Measurements from ENCODE around the gene ANGPTL7. TPM values are rescaled to one million over a fixed set of nuclear protein-coding genes. Genes with fewer than 3 reads are reported as not detected.

Gene ANGPTL7
- total and polyA plus RNA-seq, 2 of the 8 experiments (the other 6 are each of a cell fraction or from before 2014, with no cell fraction given), result not detected

GRCh38 chr1:11158291-11158690 is 30.9 kb upstream of the ANGPTL7 start:
- H3K56ac ChIP-seq (replicated peaks; ENCODE audit: insufficient read length, low read depth, low read length), result no peak overlapping the region
- no peak overlapping the region for H4K91ac ChIP-seq (replicated peaks; ENCODE audit: insufficient read length, low read length)
- no peak overlapping the region for H3K4me3 ChIP-seq (ENCODE audit: extremely low read depth in 1 of 4, insufficient read depth in 2 of 4, low read depth in 3 of 4, low read length in 4 of 4)
- DNase-seq (ENCODE audit: low read depth in 1 of 2, low spot score in 2 of 2), result no peak
- H3K23me2 ChIP-seq (ENCODE audit: low read depth, low read length), result no peaks in the 10 kb centered on the region
- H3K79me2 ChIP-seq (ENCODE audit: control insufficient read depth in 1 of 2, insufficient read depth in 2 of 2, low read length in 2 of 2), result no peaks in the 10 kb centered on the region
- H3K23ac ChIP-seq (ENCODE audit: insufficient read length), result no peak overlapping the region
- no peak overlapping the region for H2AK5ac ChIP-seq (ENCODE audit: low read depth, low read length)
- no peak overlapping the region for H3K4me2 ChIP-seq (ENCODE audit: insufficient read depth in 1 of 2, low read depth in 2 of 2, low read length in 2 of 2)
- H3K14ac ChIP-seq (ENCODE audit: insufficient read length), result no peak overlapping the region
- H3K9me3 ChIP-seq (ENCODE audit: insufficient read depth in 2 of 2, low read depth in 1 of 2, low read length in 1 of 2), result no peaks in the 10 kb centered on the region
- H3K27me3 ChIP-seq (replicated peaks in 1 of 4; ENCODE audit: control insufficient read depth in 3 of 4, extremely low read depth in 1 of 4, insufficient read depth in 3 of 4, low read length in 3 of 4), result no peaks in the 10 kb centered on the region
- peaks cover 2 to 16% (median 7%) of the 10 kb centered on the region in 4 experiments; a peak in 6 of 8 replicates for H3K36me3 ChIP-seq (ENCODE audit: control insufficient read depth in 2 of 4, insufficient read depth in 4 of 4, low read length in 3 of 4)
- H2BK5ac ChIP-seq (ENCODE audit: low read depth, low read length), result no peak overlapping the region
- no peak for FAIRE-seq
- H2BK120ac ChIP-seq (replicated peaks; ENCODE audit: low read depth, low read length), result no peak overlapping the region
- no peak overlapping the region for H4K8ac ChIP-seq (ENCODE audit: extremely low read depth, insufficient read depth, low read length)
- H3K4me1 ChIP-seq (replicated peaks in 1 of 4; ENCODE audit: control insufficient read depth in 3 of 4, insufficient read depth in 4 of 4, low read length in 3 of 4), result no peaks in the 10 kb centered on the region
- H2AFZ ChIP-seq (ENCODE audit: low read length), result no peak overlapping the region
- 0 out of 2 replicates have a peak, but pooled peaks cover 4% of the 10 kb centered on the region for H3K79me1 ChIP-seq (ENCODE audit: low read depth, low read length)
- H2BK15ac ChIP-seq (ENCODE audit: low read length), result no peak overlapping the region
- 94% methylated on average over 3 of the region's 3 CpGs; no CpG with 5 or more reads in 1 of the 2 experiments for WGBS, 2 experiments (ENCODE audit: extremely low coverage in 1 of 2, insufficient coverage in 1 of 2, insufficient read length in 1 of 2, insufficient replicate concordance in 2 of 2, low coverage in 1 of 2, low lambda C conversion rate in 2 of 2, missing lambda C conversion rate in 1 of 2)
- H2BK12ac ChIP-seq (ENCODE audit: low read depth, low read length), result no peak overlapping the region
- CTCF ChIA-PET (ENCODE audit: partially characterized antibody), result interaction anchor here (0.6 to 1.6 kb wide), 4 partner anchors 14 to 434 kb away, joined by 3 to 4 read pairs (median 3); no protein-coding TSS in a partner anchor
- no peak overlapping the region for H3K9ac ChIP-seq (replicated peaks in 1 of 4; ENCODE audit: extremely low read depth in 1 of 4, low read depth in 3 of 4, low read length in 3 of 4)
- H3K18ac ChIP-seq (ENCODE audit: extremely low read depth, low read length), result no peak overlapping the region
- POLR2A ChIA-PET (ENCODE audit: partially characterized antibody), result no interaction called here
- no peak overlapping the region for H3K4ac ChIP-seq (replicated peaks; ENCODE audit: insufficient read length, low read depth, low read length)
- no peaks in the 10 kb centered on the region for H4K20me1 ChIP-seq (replicated peaks in 1 of 2; ENCODE audit: control insufficient read depth in 1 of 2, insufficient read depth in 2 of 2, low read length in 2 of 2)
- no peak overlapping the region for H2BK20ac ChIP-seq (ENCODE audit: low read length)
- H3K27ac ChIP-seq (ENCODE audit: low read depth, low read length), result no peak overlapping the region
- H4K5ac ChIP-seq (ENCODE audit: insufficient read length, low read depth, low read length), result no peak overlapping the region
- TF ChIP-seq CBX8 (IDR thresholded peaks at IDR 0.05; ENCODE audit: borderline replicate concordance, low read depth, low read length) (no peak), POLR2AphosphoS5 (IDR thresholded peaks at IDR 0.05; ENCODE audit: low read depth, low read length) (no peak), POLR2A (IDR thresholded peaks at IDR 0.05; ENCODE audit: control extremely low read depth in 1 of 2, low read depth in 2 of 2, low read length in 2 of 2) (no peak), YY1 (IDR thresholded peaks at IDR 0.05; ENCODE audit: low read depth, low read length) (no peak), JUND (IDR thresholded peaks at IDR 0.05; ENCODE audit: low read length) (no peak), POU5F1 (IDR thresholded peaks at IDR 0.05; ENCODE audit: low read depth, low read length) (no peak), ASH2L (IDR thresholded peaks at IDR 0.05; ENCODE audit: low read length) (no peak), CEBPB (IDR thresholded peaks at IDR 0.05; ENCODE audit: low read depth, low read length) (no peak), SIN3A (conservative IDR thresholded peaks at IDR 0.05 in 1 of 2, IDR thresholded peaks at IDR 0.05 in 1 of 2; ENCODE audit: low read depth in 1 of 2, low read length in 2 of 2) (no peak)

Data from H1 (cell line).